SK-N-MC (cell line): ENCODE results near the gene ZSCAN5C.
"Not testable (repeated sequence)": the region's sequence is repeated elsewhere in the genome, so short reads cannot be mapped to it uniquely, and the experiment has no call there.

Experiments
- DNase-seq: peaks from one replicate; pipeline ENCODE4 v3.0.0-alpha.2; 2011; ENCODE audit warnings: low read depth, low spot score
- H3K27ac ChIP-seq: fragments of 200-600 bp; sonication (generic); 2 replicates; pipeline ENCODE4 v1.5.1; 2016; ENCODE audit warnings: mixed run types
- H3K36me3 ChIP-seq: fragments of 200-600 bp; sonication (generic); 2 replicates; pipeline ENCODE4 v1.6.1; 2017; ENCODE audit warnings: antibody characterized with exemption, low read length, mixed read lengths; ENCODE audit not compliant: insufficient read depth
- H3K4me3 ChIP-seq: fragments of 200-600 bp; sonication (generic); 2 replicates; pipeline ENCODE4 v1.5.1; 2016
- H3K9ac ChIP-seq: fragments of 200-600 bp; sonication (generic); 2 replicates; pipeline ENCODE4 v1.8.0; 2017; ENCODE audit warnings: mixed run types, mixed read lengths; ENCODE audit not compliant: insufficient read length
- H3K9me3 ChIP-seq: fragments of 200-600 bp; sonication (generic); 2 replicates; pipeline ENCODE4 v1.6.1; 2017; ENCODE audit warnings: low read depth, mild to moderate bottlenecking, antibody characterized with exemption, low read length, moderate library complexity, mixed read lengths
- EZH2 ChIP-seq: fragments of 200-600 bp; sonication (generic); IDR thresholded peaks from one replicate; pipeline ENCODE4 v1.6.1; 2017; ENCODE audit warnings: antibody characterized with exemption
- FOXP2 ChIP-seq: optimal IDR thresholded peaks from 2 replicates; pipeline ENCODE3; 2011; ENCODE audit warnings: mild to moderate bottlenecking, moderate library complexity; ENCODE audit not compliant: insufficient read depth; ENCODE audit errors: extremely low read length, control extremely low read depth
- POLR2AphosphoS5 ChIP-seq: IDR thresholded peaks from 2 replicates; pipeline ENCODE4 v1.6.1; 2012; ENCODE audit warnings: mild to moderate bottlenecking, low read depth, low read length, borderline replicate concordance

The ZSCAN5C gene

GRCh38 chr19:56161534-56161933 lies 40.5 kb upstream of the ZSCAN5C start:
- no peak overlapping the region for H3K27ac ChIP-seq
- H3K4me3 ChIP-seq, result no peak overlapping the region
- H3K9ac ChIP-seq, result no peak overlapping the region
- TF ChIP-seq POLR2AphosphoS5 (no peak), FOXP2 (no peak), EZH2 (no peak)
- no peaks in the 10 kb centered on the region for H3K9me3 ChIP-seq
- peaks cover 7% of the 10 kb centered on the region; the same call in 1 of the 2 replicates for H3K36me3 ChIP-seq
- DNase-seq, result no peak

GRCh38 chr19:56162258-56162657 lies 39.8 kb upstream of the ZSCAN5C start:
- no peak overlapping the region for H3K27ac ChIP-seq
- H3K36me3 ChIP-seq, result peaks cover 7% of the 10 kb centered on the region; the same call in 1 of the 2 replicates
- no peak overlapping the region for H3K4me3 ChIP-seq
- no peak for DNase-seq
- H3K9me3 ChIP-seq, result no peaks in the 10 kb centered on the region
- H3K9ac ChIP-seq, result no peak overlapping the region
- TF ChIP-seq EZH2, result no peak
- no peak for TF ChIP-seq FOXP2
- no peak for TF ChIP-seq POLR2AphosphoS5

GRCh38 chr19:56163097-56163496 lies 39.0 kb upstream of the ZSCAN5C start:
- H3K9ac ChIP-seq, result no peak overlapping the region
- TF ChIP-seq EZH2 (no peak), FOXP2 (no peak), POLR2AphosphoS5 (no peak)
- no peak for DNase-seq
- peaks cover 7% of the 10 kb centered on the region; the same call in 1 of the 2 replicates for H3K36me3 ChIP-seq
- no peaks in the 10 kb centered on the region for H3K9me3 ChIP-seq
- H3K4me3 ChIP-seq, result no peak overlapping the region
- H3K27ac ChIP-seq, result no peak overlapping the region

- H3K27ac ChIP-seq, result no peak overlapping the region
- no peak overlapping the region for H3K4me3 ChIP-seq
- TF ChIP-seq POLR2AphosphoS5 (no peak), EZH2 (no peak), FOXP2 (no peak)
- no peak overlapping the region for H3K9ac ChIP-seq
- no peaks in the 10 kb centered on the region for H3K9me3 ChIP-seq
- no peak for DNase-seq
- no peaks in the 10 kb centered on the region for H3K36me3 ChIP-seq
These were observed 35.0 kb upstream of the ZSCAN5C start for GRCh38 chr19:56167064-56167578.

- TF ChIP-seq EZH2, result no peak
- no peak for TF ChIP-seq POLR2AphosphoS5
- no peak for TF ChIP-seq FOXP2
- H3K36me3 ChIP-seq, result no peaks in the 10 kb centered on the region
- no peak overlapping the region for H3K9ac ChIP-seq
- DNase-seq, result no peak
- H3K27ac ChIP-seq, result no peak overlapping the region
- no peak overlapping the region for H3K4me3 ChIP-seq
- no peaks in the 10 kb centered on the region for H3K9me3 ChIP-seq
These were observed 31.8 kb upstream of the ZSCAN5C start for GRCh38 chr19:56170261-56170660.

GRCh38 chr19:56174086-56174485 lies 28.0 kb upstream of the ZSCAN5C start:
- Histone ChIP-seq H3K27ac (no peak overlapping the region), H3K4me3 (no peak overlapping the region), H3K36me3 (no peaks in the 10 kb centered on the region), H3K9ac (no peak overlapping the region), H3K9me3 (no peaks in the 10 kb centered on the region)
- no peak for TF ChIP-seq POLR2AphosphoS5
- TF ChIP-seq FOXP2, result no peak
- no peak for TF ChIP-seq EZH2
- no peak for DNase-seq

- no peak overlapping the region for H3K9ac ChIP-seq
- H3K9me3 ChIP-seq, result no peaks in the 10 kb centered on the region
- H3K4me3 ChIP-seq, result no peak overlapping the region
- H3K27ac ChIP-seq, result no peak overlapping the region
- TF ChIP-seq POLR2AphosphoS5 (no peak), FOXP2 (no peak), EZH2 (no peak)
- DNase-seq, result no peak
- no peaks in the 10 kb centered on the region for H3K36me3 ChIP-seq
These were observed 27.5 kb upstream of the ZSCAN5C start for GRCh38 chr19:56174550-56174949.

GRCh38 chr19:56175861-56176307 lies 26.2 kb upstream of the ZSCAN5C start, which contains the start of gene GALP:
GALP (plus strand) TSS chr19:56176008; CDS start chr19:56177109, 1,101 bp downstream.
- H3K27ac ChIP-seq, H3K4me3 ChIP-seq, H3K9ac ChIP-seq: not testable (repeated sequence)

GRCh38 chr19:56176310-56176709 lies 25.8 kb upstream of the ZSCAN5C start:
- H3K9me3 ChIP-seq, DNase-seq, H3K4me3 ChIP-seq, H3K27ac ChIP-seq, H3K9ac ChIP-seq, H3K36me3 ChIP-seq: not testable (repeated sequence)

More at GRCh38 chr19:56175861-56176307, 26.2 kb upstream of the ZSCAN5C start, which contains the start of gene GALP:
- not testable (repeated sequence) for H3K9me3 ChIP-seq, DNase-seq, H3K36me3 ChIP-seq
